Stimulated activated CD4-positive, alpha-beta T cell treated with anti-CD3 and anti-CD28 coated beads, Interleukin-12 subunit alpha, Interleukin-12 subunit beta, amount 100 ng/mL, for 4 hours (primary cell): ENCODE data around the gene TMEM238.

Experiments
- DNase-seq: peaks from one replicate; pipeline ENCODE4 v3.0.0-alpha.2; 2020

The TMEM238 gene

DNA sequence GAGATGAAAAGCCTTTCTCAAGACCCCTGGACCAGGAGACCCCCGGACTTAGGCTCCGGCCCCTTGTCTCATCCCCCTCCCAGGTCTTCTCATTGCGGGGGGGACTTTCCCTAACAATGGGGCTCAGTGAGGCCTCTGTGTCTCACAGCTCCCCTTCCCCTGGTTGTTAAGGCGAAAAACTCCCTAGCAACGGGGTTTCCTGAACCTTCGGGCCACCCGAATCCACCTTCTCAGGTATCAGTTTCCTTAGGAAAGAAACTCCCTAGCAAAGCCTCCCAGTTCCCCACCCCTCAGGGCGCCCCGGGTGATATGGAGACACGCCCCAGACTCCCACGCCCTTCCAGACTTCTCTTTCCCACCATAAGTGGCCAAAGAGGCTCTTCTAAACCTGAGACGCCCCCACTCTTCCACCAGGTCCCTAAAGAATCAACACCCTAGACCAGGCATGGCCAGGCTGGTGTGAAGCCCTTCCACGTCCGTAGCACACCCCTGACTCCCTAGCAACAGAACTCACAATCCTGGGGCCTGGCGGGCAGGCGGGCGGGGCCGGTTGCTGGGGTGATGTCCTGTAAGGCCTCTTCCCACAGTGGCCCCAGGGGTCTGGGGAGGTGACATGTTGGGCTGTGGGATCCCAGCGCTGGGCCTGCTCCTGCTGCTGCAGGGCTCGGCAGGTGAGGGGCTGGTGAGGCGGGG is 7.7 kb downstream of the TMEM238 start, which contains the start of gene TMEM190:
TMEM190 (plus strand) TSS at position 586 of the 693 bp plus-strand sequence; CDS start at position 614, 28 bp downstream.
- DNase-seq = no peak

DNA sequence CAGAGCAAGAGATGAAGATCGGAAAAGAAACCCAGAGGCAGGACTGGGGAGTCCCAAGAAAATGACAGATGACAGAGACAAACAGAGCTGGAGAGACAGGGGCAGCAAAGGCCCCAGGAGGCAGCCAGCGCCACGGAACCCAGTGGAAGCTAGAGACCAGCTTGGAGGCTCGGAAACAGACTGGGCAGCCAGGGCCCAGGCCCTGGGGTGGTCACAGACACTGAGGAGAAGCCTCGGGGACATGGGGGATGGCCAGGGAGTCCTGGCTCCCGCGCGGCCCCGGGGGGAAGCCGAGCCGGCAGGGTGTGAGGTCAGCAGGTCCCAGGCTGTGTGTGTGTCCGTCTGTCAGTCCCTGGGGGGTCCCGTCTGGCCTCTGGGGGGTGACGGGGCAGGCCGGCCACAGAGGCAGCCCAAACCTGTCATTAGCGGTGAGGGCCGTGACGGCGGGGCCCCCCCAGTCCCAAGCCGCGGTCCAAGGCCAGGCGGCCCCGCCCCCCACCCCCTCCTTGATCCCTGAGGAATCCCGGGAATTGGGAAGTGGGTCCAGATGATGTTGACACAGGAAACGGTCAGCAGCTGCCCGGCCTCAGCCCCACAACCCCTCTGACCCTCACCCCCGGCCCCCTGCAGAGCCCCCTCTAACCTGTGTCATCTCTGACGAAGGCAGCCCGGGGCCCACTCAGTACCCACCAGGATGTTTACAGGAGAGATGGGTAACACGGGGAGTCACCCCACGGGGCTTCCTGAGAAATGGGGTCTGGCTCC is 9.9 kb downstream of the TMEM238 start:
- DNase-seq = no peak

DNA sequence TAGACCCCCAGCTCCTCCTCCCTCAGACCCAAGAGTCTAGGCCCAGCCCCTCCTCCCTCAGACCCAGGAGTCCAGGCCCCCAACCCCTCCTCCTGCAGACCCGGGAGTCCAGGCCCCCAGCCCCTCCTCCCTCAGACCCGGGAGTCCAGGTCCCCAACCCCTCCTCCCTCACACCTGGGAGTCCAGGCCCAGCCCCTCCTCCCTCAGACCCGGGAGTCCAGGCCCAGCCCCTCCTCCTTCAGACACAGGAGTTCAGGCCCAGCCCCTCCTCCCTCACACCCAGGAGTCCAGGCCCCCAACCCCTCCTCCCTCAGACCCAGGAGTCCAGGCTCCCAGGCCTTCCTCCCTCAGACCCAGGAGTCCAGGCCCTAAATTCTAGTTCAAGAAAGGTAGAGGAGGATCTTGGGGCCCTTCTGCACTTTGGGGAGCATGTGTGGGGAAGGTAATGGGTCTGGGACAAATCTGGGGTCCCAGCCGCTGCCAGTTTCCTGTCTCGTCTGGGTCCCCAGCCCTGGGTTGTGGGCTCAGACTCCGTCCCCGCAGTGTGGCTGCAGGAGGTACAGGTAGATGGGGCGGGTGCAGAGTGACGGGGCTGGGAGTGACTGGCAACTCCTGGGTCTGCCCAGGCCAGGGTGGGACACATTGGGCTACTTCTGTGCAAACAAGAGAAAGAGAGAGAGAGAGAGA is 10.6 kb downstream of the TMEM238 start:
- DNase-seq = no peak

DNA sequence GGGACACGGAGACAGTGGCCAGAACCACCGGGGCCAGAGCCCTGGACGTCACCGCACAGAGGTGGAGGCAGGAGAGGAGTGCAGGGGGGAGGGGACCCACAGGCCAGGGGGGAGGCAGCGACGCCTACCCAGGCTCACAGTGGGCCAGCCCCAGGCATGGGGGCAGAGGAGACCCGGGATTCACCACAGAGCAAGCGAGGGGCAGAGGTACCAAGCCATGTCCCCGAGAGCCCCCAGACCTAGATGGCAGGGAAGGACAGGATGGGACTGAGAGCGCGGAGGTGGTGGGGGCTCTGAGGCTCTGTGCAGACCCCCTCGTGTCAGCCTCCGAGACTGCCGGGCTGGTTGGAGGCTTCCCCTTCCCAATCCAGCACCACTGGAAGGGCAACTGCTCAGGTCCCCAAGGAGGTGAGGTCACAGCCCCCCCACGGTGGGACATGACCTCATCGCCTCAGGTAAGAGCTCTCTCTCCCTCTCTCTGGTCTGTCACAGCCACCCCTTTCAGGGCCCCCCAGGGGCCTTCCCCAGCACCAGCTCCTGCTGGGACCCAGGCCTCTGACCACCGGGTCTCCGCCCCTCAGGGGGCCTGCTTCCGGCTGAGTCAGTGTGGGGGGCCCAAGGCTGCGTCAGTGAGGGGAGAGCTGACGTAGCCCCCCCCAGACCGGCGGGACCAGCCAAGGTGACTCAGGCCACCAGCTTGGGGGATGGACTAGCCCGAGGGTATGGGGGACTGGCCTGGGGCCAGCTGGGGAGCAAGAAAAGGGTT is 11.6 kb downstream of the TMEM238 start:
- DNase-seq = no peak

DNA sequence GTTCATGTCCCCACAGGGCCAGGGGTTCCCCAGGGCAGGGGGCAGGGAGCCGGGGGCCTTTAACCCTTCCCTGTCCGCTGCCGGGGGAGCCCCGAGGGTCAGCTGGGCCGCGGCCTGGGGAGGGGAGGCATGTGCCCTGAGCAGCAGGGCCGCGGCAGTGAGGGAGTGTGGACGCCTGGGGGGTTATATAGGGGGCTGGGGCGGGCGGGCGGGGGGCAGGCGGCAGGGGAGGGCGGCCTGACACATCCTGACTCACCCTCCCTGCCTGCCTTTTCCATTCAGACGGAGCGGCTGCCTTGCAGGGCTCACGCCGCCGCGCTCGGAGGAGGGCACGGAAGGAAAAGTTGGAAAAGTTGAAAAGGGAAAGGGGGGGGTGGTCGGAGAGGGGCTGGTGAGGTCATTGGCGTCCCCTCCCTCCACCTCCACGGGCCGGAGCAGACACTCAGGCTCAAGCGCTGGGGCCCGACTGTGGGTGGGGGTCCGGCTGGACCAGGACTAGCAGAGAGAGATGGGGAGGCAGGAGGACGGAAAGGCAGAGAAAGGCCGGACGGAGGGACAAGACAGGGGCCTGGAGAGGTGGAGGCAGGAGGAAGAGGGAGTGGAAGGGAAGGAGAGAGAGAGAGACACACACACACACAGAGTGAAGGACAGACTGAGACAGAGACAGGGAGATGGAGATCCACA is 13.6 kb downstream of the TMEM238 start, which contains the start of gene IL11:
IL11 (minus strand) TSS at position 159 of the 684 bp plus-strand sequence; CDS start at position 6, 153 bp downstream.
- no peak for DNase-seq

DNA sequence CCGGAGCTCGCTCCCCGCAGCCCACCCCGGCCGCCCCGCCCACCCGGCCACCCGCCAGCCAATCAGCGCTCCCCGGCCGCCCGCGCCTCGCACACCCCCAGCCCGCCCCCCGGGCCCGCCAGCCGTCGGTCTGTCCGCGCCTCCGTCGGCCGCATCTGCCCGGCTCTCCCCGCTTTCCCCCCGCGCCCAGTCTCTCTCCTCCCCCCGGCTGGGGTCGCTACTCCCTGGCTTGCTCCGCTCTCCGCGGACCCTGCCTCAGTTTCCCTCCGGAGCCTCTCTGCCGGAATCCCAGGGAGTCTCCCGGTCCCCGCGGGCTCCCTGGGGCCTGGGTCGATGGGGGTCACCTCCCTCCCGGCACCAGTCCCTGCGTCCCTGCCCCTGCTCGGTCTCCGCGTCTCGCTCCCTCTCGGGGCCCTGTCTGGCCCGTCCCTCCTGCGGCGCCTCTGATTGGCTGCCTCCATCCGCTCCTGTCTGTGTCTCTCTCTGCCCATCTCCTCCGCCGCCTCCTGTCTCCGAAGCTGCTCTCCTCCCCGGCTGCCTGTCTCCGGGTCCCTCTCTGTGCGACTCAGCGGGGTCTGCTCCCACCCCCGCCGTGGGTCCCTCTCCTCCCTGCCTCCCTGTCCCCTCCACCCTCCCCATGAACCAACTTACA is 14.3 kb downstream of the TMEM238 start:
- DNase-seq = no peak

DNA sequence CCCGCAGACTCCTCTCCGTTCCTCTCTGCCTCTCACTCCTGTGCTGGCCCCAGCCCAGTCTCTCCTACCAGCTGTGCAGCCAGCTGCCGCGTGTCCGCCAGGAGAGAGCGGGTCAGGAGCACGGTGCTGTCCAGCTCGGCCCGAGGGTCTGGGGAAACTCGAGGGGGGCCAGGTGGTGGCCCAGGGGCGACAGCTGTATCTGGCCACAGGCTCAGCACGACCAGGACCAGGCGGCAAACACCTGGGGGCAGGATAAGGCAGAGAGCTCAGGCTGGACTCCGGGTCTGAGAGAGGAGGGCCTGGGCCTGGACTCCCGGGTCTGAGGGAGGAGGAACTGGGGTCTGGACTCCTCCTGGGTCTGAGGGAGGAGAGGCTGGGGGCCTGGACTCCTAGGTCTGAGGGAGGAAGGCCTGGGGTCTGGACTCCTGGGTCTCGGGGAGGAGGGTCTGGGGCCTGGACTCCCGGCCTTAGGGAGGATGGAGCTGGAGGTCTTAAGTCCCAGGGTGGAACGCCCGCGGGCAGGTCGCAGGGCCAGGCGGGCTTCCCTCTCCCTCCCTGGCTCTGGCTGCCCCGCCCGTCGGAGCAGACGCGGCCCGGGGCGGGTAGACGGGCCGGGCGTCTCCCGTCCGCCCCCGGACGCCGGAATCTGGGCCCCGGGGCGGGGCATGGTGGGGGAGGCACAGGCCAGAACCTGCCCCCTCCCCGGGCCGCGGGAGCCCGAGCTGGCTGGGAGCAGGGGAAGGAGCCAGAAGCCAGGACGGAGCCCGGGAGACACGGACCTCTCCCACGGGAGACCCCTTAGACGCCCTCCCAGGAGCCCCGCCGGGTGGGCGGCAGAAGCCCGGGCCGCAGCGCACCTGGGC is 15.2 kb downstream of the TMEM238 start:
- no peak for DNase-seq

DNA sequence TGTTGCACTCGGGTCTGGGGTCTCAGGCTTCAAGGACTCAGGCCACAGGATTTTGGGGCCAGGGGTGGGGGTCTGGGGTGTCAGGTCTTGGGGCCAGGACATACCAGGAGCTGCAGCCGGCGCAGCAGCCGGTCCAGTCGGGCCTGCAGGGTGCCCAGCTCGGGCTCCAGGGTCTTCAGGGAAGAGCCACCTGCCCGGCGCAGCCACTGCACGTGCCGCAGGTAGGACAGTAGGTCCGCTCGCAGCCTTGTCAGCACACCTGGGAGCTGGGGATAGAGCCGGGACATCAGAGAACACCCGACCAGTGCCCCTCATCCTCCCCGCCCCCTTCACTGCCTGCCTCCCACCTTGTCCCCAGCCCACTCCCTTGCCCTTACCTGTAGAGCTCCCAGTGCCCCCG is 16.0 kb downstream of the TMEM238 start:
- no peak for DNase-seq

DNA sequence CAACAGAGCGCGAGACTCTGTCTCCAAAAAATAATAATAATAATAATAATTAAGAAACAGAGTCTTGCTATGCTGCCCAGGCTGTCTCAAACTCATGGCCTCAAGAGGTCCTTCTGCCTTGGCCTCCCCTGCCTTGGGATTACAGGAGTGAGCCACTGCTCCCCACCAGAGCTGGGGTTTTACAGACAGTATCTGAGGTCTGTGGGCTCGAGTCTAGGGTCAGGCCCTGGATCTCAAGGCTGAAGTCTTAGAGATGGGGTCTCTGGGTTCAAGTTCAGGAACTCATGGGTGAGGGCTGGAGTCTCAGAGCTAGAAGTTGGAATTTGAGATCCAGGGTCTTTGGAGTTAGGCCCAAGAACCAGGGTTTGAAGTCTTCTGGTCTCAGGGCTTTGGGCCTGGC is 17.3 kb downstream of the TMEM238 start:
- no peak for DNase-seq

DNA sequence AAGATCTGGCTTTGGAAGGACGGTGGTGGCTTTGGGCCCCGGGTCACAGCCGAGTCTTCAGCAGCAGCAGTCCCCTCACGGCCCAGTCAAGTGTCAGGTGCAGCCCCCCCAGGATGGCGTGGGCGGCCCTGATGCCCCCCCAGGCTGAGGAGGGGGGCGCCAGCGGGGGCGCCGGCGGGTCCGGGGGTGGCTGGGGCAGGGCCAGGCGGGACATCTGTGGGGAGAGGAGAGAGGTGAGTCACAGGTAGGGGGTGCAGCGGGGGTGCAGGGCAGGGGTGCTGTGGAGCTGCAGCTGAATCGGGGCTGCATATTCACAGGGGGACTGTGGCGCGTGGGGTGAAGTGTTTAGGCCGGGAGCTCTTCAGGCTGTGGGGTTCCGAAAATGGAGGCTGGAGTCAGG is 18.1 kb downstream of the TMEM238 start:
- DNase-seq = no peak

DNA sequence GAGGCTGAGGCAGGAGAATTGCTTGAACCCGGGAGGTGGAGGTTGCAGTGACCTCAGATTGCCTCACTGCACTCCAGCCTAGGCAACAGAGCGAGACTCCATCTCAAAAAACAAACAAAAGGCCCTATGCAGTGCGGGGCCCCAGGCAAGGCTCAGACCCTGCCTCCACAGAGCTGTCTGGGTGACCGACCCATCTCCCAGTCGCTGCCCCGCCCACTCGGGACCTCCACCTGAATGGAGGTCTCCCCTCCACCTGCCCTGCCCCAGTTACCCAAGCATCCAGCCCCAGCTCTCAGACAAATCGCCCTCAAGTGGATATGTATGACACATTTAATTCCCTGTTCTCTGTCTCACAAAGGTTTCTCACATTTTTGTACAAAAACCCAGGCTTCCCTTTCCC is 18.8 kb downstream of the TMEM238 start:
- no peak for DNase-seq

DNA sequence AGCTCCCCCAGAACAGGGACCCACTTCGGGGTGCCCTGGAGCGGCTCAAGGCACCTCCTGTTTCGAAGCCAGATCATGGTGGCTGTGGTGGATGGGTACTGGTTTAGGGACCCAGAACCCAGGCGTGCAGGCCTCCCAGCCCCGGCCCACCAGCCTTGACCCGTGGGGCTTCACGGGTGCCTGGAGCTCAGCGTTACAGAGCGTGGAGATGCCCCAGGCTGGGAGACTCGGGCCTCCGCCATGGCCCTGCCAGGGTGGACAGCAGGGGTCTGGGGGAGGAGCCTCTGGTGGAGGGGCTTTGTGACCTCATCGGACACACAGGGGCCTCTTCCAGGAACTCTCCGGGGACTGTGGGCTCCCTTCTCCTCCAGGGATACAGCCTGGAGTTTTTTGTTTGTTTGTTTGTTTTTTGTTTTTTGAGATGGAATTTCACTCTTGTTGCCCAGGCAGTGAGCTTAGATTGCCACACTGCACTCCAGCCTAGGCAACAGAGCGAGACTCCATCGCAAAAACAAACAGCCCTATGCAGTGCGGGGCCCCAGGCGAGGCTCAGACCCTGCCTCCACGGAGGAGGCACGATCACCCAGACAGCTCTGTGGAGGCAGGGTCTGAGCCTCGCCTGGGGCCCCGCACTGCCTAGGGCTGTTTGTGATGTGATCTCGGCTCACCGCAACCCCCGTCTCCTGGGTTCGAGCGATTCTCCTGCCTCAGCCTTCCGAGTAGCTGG is 20.9 kb downstream of the TMEM238 start, which contains the start of gene GARIN5B:
GARIN5B (minus strand) TSS at position 271 of the 727 bp plus-strand sequence; CDS start at position 77, 194 bp downstream.
- no peak for DNase-seq

DNA sequence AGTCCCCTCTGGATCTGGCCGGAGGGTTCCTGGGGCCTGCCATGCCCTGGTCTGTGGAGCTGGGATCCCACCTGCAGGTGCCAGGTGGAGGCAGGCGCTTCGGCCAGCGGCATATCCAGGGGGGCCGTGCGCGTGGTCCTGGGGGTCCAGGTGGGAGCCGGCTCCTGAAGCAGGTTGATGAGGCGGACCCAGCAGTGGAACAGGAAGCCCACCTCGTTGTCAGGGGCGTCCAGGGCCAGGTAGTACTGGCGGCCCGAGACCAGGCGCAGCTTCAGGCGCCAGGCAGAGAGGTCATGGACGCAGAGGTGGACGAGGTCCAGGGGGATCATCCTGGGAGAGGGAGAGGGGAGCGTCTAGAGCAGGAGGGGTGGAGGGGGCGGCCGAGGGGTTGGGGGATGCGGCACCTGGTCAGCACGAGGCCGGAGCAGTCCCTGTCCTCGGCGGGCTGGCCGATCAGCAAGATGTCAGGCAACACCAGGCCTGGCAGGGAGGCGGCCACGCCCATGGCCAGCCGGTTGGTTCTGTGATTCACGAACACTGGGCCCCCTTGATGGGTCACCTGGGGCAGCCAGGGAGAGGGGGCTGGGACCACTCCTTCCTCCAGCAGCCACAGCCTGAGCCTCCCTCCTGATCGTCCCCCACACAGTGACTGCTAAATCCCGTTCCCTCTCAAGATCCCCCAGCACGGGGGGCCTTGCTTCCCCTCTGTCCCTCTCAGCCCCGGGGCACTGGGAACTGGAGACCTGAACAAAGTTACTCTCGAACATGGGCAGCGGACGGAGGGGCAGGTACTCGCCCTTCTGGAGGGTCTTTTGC is 21.7 kb downstream of the TMEM238 start:
- DNase-seq = no peak

DNA sequence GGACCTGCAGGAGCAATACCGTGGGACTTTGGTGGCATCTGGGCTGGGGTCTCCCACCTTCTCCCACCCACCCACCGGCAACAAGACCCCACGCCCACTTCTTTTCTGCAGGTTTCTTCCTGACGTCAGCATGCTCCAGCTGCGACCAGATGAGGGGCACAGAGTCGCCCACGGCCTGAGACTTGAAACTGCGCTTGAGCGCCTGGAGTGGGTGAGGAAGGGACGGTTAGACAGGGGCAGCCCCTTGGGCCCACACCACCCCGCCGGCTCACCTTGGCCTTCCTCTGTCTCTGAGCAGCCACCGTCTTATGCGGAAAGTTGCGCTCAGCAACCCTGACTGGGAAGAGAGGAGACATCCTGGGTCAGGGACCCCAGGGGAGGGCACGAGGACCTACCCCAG is 23.2 kb downstream of the TMEM238 start:
- no peak for DNase-seq

DNA sequence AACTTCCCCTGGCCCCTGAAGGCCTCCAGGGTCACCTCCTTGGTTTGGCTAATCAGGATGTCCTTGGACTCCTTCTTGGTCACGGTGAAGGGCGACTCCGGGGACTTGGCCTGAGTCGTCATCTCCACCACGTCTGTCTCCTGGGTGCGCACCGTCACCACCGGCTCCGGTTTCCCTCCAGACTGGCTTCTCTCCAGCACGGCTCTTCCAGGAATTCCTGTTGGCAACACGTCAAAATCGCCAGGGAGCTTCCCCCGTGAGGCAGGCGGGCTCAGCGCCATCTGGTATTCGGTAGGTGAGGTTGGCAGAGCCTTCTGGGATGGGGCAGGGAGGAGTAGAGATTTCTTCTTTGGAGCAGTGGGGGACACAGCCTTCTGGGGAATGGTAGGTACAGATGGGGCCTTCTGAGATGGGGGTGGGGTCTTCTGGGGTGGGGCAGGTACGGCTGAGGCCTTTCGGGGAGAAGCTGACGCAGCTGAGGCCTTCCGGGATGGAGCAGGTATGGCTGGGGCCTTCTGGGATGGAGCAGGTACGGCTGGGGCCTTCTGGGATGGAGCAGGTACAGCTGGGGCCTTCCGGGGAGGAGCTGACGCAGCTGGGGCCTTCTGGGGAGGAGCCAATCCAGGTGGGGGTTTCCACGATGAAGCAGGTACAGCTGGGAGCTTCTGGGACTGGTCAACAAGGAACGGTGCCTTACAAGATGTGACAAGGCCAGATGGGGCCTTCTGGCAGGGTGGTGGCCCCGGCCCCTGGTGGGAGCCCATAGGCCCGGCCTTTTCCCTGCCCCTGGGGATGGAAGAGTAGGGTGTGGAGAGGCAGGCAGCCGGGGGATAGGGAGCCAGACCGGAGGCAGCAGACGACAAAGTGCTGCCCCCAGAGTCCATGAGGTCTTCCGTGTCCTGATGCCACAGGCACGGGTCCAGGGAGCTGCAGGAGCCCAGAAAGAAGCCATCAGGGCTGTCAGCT is 24.9 kb downstream of the TMEM238 start:
- DNase-seq = no peak

DNA sequence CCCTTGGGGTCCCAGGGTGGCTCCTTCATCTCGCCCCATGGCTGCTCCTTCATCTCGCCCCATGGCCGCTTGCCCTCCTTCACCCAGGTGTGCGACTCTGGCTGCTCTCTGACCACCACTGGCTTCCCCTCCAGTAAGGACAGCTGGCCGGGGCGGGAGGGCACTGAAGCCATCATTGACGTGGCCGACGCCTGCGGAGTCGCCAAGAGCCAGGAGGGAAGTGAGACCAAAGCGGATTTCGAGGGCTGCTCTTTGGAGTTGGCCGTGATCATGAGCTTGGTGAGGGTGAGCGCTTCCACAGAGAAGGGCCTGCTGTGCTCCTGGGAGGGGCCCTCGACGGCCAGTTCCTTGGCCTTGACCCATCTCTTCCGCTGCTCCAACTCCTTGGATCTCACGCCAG is 25.6 kb downstream of the TMEM238 start:
- DNase-seq = no peak

DNA sequence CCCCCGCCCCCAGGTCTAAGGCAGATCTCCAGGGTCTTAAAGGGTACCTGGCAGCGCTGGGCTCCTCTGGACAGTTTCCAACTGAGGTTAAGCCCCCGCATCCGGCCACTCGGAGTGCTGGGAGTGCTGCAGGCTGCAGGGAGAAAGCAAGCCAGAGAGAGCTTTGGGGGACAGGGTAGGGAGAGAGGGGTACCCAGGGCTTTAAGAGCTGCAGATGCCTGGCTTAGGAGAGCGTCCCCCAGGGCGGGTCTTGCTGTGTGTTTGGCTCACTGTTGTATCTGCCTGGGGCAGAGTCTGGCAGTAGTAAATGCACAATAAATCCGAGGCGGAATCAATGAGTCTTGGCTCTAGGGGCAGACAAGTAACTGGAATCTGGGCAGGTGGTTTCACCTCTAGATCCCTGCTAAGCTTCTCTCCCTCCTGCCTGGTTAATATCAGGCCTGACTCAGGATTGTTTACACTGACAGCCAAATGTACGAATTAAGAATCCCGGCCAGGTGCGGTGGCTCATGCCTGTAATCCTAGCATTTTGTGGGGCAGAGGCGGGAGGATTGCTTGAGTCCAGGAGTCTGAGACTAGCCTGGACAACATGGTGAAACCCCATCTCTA is 28.8 kb downstream of the TMEM238 start:
- DNase-seq = no peak
